G401.6 (cell line): ENCODE measurements around the gene HEPH.
"Not testable (repeated sequence)": the region's sequence is repeated elsewhere in the genome, so short reads cannot be mapped to it uniquely, and the experiment has no call there.

Experiments used
- FAIRE-seq: peaks from 2 replicates; lab custom pipeline; 2012; peaks lifted over from hg19 to GRCh38; lab: Jason Lieb, UNC

Gene HEPH, protein sequence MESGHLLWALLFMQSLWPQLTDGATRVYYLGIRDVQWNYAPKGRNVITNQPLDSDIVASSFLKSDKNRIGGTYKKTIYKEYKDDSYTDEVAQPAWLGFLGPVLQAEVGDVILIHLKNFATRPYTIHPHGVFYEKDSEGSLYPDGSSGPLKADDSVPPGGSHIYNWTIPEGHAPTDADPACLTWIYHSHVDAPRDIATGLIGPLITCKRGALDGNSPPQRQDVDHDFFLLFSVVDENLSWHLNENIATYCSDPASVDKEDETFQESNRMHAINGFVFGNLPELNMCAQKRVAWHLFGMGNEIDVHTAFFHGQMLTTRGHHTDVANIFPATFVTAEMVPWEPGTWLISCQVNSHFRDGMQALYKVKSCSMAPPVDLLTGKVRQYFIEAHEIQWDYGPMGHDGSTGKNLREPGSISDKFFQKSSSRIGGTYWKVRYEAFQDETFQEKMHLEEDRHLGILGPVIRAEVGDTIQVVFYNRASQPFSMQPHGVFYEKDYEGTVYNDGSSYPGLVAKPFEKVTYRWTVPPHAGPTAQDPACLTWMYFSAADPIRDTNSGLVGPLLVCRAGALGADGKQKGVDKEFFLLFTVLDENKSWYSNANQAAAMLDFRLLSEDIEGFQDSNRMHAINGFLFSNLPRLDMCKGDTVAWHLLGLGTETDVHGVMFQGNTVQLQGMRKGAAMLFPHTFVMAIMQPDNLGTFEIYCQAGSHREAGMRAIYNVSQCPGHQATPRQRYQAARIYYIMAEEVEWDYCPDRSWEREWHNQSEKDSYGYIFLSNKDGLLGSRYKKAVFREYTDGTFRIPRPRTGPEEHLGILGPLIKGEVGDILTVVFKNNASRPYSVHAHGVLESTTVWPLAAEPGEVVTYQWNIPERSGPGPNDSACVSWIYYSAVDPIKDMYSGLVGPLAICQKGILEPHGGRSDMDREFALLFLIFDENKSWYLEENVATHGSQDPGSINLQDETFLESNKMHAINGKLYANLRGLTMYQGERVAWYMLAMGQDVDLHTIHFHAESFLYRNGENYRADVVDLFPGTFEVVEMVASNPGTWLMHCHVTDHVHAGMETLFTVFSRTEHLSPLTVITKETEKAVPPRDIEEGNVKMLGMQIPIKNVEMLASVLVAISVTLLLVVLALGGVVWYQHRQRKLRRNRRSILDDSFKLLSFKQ

DNA sequence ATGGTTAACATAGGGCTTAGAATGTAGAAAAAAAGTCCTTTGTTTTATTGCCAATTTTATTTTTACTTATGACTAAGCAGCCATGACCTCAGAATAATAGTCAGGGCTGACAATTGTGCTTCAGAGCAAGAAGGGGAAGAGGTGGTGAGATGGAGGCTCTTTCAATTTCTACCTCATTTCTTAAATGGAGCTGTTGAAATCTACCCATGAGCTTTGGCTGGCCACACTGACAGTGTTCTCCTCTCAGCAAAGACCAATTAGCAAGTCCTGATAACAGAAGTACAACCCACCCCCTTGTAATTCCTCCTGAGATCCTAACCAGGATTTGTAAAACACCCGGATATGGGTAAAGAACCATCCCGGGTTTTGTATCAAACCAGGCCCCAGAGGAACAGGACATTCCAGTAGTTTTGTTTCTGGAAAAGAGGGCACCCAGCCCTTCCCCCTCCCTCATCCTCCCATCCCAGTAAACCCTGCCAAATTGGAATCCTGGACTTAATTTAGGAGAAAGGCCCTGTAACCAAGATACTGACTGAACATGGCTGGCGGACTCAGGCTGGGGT is at the start of gene HEPH:
Gene HEPH (plus strand): TSS at position 399 of the 563 bp plus-strand sequence. CDS start 6,324 bp downstream, outside the sequence.
- no peak for FAIRE-seq

DNA sequence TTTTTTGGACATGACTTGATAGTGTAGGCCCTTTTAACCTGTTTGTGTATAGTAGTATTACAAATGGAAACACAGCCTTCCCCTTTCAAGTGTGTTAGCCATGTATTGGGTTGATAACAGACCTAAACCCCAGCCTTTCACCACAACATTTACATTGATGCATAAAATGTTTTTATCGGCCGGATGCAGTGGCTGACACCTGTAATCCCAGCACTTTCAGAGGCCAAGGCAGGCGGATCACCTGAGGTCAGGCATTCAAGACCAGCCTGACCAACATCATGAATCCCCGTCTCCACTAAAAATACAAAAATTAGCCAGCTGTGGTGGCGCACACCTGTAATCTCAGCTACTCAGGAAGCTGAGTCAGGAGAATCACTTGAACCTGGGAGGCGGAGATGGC is 45.3 kb upstream of the HEPH start:
- not testable (repeated sequence) for FAIRE-seq

DNA sequence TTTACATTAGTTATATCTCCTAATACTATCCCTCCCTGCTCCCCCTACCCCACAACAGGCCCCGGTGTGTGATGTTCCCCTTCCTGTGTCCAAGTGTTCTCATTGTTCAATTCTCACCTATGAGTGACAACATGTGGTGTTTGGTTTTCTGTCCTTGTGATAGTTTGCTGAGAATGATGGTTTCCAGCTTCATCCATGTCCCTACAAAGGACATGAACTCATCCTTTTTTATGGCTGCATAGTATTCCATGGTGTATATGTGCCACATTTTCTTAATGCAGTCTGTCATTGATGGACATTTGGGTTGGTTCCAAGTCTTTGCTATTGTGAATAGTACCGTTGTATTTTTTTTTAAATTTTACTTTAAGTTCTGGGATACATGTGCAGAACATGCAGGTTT is 42.7 kb upstream of the HEPH start:
- FAIRE-seq = not testable (repeated sequence)

DNA sequence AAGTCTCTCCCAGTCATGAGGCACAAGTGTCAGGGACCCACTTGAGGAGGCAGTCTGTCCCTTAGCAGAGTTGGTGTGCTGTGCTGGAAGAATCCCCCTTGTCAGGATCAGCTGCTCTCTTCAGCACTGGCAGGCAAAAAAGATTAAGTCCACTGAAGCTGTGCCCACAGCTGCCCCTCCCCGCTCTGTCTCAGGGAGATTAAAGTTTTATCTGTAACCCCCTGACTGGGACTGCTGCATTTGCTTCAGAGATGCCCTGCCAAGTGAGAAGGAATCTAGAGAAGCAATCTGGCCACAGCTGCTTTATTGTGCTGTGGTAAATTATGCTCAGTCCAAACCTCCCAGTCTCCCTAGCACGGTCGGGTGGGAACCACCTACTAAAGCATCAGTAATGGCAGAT is 37.4 kb upstream of the HEPH start:
- no peak for FAIRE-seq

DNA sequence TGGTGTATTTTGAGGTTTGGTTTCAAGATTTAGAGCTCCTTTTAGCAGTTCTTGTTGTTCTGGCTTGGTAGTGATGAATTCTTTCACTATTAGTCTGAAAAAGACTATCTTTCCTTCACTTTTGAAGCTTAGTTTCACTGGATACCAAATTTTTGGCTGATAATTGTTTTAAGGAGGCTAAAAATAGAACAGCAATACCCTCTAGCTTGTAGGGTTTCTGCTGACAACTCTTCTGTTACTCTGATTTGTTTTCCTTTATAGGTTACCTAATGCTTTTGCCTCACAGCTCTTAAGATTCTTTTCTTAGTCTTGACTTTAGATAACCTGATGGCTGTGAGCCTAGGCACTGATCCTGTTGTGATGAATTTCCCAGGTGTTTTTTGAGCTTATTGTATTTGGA is 33.6 kb upstream of the HEPH start:
- FAIRE-seq = no peak

DNA sequence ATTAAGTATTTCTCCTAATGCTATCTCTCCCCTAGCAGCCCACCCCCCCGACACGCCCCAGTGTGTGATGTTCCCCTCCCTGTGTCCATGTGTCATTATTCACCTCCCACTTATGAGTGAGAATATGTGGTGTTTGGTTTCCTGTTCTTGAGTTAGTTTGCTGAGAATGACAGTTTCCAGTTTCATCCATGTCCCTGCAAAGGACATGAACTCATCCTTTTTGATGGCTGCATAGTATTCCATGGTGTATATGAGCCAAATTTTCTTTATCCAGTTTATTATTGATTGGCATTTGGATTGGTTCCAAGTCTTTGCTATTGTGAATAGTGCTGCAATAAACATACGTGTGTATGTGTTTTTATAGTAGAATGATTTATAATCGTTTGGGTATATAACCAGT is 28.8 kb upstream of the HEPH start:
- FAIRE-seq = not testable (repeated sequence)

DNA sequence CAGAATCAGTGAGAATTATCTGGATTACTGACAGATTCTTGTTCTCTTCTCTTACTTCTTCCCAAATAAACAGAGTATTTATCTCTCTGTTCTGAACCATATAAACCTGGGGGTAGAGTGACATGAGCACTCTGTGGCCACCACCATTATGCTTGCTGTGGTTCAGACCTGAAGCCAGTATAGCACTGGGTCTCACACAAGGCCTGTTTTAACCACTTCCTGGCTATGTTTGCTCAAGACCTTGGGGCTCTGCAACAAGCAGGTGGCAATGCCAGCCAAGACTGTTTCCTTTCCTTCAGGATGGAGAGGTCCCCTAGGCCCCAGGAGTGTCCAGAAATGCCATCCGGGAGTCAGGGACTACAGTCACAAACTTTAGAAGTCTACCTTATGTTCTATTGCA is 21.7 kb upstream of the HEPH start:
- FAIRE-seq = no peak

DNA sequence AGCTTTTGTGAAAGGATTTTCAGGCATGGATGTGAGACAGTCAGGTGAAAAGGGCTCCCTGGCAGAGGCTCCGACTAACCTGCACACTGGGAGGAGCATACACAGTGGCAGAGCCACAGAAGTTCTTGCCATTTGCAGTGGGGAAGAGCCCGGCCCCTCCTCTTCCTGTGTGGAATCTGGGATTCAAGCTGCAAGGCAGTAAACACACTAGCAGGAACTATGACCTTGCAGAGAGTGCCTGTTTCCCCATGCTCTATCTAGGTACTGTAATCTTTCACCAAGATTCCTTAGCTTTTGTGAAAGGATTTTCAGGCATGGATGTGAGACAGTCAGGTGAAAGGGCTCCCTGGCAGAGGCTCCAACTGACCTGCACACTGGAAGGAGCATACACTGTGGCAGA is 19.8 kb upstream of the HEPH start:
- FAIRE-seq = no peak

DNA sequence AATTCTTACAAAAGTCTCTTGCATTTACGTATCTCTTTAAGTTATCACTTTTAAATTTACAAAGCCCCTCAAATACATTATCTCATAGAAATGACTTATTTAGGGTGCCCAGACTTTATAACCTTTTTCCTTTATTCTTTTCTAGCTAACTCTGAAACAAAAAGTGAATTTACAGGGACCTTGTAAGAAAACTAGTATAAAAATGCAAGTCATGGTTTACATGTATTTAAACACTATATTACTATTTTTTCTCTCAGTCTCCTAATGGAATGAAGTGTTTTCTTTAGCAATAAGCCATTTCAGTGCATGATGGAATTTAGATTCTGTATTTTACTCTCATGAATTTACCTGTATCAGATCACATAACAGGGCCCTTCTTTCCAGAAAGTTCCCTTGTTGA is 14.5 kb upstream of the HEPH start:
- no peak for FAIRE-seq

DNA sequence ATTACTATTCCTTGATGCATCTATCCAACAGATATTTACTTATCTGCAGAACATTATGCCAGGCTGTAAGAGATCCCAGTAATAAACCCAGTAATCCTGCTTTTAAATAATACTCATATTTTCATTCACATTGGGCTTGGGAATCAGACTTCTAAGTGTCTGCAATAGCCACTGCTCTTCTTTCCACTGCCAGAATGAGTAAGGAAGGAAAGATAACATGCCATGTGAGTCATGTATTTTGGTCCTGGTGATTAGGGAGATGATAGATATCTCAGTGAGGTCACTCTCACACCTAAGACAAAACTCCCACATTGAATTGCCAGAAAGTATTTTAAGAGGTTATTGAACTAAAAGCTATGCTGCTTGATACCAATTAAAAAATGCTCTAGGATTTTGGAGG is 13.9 kb upstream of the HEPH start:
- FAIRE-seq = no peak

DNA sequence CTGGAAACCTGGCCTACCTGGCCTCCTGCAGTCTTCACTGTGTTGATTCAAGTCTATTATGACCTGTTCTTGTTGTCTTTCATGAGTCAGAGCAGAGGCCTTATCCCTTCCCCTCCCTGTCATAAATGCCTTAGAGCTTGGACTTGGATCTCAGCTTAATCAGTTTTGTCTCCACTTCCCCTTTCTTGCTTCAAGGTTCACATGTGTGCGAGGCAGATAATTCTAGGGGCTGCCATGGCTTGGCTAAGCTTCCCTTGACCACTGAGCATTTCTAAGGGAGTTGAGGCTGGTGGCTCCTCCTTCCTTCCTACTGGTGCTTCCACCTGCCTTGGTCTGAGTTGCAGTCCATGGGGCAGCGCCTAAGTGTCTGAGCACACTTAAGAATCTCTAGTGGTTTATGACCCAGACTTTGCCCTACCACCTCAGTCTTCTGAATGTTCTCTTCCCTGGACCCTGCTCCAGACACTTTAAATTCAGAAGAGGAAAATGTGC is 1.7 kb upstream of the HEPH start:
- FAIRE-seq = no peak

DNA sequence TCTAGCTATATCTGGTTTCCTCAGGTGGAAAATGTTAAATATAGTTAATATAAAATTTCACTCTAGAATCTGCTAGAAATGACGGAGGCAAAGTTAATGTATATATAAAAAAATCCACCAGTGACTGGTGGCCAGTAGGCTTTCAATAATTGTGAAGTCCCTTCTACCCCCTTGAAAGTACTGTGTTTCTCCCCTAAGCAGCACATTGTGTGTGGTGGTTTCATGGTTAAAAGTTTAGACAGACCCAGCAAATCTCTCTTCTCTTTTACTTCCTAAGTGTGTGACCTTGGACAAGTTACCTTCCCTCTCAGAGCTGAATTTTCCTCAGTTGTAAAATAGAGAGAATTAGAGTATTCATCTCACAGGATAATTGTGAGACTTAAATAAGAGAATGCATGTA is 600 bp upstream of the HEPH start:
- no peak for FAIRE-seq

DNA sequence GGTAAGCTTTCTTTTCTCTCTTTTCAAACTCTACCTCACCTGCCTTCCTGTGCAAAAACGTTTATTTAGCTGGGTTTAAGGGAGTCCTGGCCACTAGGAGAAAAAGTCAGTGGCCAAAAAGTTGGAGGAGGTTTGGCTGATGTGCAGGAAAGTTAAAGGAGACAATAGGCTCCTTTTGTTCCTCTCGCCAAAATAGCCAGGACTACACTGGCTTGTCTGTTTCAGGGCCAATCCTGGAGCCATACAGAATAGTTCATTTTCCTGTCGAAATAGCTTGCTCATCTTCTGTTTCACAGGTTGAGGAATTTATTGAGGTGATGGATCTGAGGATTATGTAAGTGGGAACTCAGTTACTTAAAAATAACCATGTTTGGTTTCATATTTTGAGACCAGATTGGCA is 423 bp downstream of the HEPH start:
- no peak for FAIRE-seq

DNA sequence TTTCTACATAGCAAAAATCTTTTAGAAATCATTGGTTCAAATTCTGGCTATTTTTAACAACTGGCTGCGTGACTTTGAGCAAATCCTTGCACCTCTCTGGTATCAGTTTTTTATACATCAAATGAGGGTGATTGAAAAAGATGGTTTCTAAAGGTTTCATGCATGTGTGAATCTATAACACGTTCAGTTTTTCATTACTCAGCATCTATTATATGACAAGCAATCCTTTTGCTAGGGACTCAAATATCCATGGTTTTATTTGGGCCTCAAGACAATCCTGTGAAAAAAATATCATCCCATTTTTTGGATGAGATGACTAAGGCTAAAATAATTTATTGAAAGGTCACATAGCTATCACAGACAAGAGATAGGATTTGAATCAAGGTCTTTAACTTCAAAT is 884 bp downstream of the HEPH start:
- no peak for FAIRE-seq

DNA sequence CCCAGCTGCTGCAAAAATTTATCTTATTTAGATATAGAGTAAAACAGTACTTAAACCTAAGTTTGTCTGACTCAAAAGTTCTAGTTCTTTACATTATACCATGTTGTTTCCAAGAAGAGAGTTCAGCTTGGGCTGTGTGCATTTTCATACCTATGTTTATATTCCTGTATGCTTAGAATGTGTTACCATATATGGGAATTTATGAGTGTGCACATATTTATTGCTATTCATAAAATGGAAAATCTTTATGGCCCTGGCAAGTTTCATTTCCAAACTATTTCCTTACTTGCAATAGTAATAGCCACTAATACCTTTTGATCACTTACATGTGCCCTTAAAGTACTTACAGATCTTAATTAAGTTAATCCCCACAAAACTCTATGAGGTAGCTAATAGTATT is 2.6 kb downstream of the HEPH start:
- FAIRE-seq = no peak

DNA sequence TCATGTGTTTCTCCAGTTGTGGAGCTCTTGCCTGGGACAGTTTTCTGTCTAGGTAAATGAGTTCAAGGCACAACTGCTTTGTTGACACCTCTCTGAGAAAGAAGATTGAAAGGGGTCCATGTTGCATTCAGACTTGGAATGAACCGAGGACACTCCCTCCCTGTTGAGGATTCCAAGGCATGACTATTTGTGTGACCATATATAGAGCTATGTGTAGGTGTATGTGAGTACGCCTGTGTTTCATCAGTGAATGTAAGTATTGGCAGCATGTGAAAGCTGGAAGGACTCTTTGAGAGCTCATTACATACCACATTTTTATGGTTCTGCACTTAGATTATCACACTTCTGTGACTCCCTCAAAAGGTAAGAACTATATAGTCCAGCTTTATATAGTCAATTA is 3.4 kb downstream of the HEPH start:
- no peak for FAIRE-seq

DNA sequence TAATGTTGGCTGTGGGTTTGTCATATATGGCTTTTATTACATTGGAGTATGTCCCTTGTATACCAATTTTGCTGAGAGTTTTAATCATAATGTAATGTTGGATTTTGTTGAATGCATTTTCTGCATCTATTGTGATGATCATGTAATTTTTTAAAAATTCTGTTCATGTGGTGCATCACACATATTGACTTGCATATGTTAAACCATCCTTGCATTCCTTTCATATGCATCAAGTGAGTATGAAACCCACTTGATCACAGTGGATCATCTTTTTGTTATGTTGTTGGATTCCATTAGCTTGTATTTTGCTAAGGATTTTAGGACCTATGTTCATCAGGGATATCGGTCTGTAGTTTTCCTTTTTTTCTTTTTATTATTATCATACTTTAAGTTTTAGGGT is 12.1 kb downstream of the HEPH start:
- FAIRE-seq = no peak

DNA sequence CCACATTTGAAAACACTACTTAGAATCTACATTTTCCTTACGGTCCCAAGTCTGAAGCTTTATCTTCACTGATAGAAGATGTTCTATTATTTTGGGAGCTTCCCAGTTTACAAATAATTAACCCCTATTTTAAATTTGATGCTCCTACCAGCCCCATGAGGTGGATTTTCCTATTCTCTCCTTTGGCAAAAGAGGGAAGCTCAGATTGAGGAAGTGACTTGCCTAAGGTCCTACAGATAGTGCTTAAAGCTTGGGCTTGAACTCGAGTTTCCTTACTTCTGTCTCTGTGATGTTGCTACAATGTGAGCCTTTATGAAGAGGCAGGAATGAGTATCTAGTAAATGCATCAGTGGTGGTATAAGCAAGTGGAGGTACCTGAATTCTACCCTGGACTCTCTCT is 27.5 kb downstream of the HEPH start:
- no peak for FAIRE-seq

DNA sequence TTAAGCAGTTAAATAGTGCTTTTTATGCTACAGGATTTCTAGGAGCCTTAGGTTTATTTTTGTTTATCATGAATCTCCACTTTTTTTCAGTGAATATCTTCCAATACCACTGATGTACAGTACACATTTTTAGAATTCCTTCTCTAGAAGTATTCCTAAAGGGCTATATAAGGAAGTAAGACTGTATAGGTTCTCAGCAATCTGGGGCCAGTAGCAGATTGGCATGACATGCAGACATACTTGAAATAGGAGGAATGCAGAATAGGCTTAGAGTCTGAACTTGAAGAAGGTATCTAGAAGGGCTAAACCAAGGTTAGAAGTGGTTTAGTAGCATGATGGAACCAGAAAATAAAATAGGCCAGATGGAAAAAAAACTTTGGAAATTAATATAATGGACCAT is 29.8 kb downstream of the HEPH start:
- FAIRE-seq = no peak

DNA sequence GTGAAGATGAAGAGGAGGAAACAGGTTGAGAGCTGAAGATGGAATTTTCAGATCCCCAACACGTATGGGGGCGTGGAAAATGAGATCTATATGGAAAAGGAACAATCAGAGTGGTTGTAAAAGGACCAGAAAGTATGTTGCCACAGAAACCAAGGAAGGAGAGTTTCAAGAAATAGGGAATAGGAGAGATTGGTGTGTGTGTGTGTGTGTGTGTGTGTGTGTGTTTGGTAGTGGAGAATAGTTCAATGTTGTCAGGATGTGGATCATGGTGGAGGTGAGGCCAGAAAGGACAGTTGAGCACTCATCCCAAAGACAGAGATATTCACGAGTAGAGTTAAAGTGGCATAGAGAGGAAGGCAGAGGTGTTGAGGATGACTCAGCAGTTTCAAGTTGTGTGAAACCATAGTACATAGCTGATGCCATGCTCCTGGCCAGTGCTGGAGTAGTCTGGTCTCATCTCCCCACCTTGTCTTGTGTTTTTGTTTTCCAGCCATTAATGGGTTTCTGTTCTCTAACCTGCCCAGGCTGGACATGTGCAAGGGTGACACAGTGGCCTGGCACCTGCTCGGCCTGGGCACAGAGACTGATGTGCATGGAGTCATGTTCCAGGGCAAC is 36.1 kb downstream of the HEPH start:
- no peak for FAIRE-seq

DNA sequence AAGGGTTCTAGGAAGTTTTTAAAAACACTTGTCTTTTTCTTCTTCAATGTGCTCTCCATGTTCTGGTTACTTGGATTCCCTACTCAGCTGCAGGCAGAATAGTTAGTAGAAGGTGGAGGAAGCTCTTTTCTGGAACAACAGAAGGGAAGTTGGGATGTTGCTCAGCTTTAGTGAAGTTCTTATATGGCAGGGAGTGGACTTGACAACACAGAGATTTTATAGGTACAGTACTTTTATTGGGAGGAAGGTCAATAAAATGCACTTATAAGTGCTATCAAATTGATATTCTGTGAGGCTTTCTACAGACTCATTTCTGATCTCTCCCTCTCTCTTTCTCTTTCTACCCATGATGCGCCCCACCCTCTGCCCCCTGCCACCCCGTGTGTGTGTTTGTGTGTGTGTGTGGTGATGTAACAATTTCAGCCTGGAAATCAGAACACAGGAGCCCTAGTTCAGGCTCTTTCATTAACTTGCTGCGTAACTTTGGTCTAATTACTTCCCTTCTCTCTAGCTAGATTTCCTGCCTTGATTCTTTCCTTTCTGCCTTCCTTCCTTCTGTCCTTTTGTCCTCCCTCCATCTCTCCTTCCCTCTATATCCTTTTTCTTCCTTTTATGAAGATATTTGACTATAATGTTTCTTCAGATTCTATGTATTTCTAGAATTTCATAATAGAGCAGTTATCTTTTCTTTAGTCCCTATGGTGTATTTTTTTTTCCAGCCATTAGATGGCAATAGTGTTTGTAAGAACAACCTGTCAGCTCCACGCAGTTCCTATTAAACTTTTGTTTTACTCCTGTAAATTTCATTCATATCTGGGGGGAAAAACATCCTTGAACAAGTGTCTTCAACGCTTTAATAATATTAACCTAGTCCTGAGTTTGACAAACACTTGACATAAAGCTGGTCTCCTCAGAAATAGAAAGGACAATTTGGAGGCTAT is 37.1 kb downstream of the HEPH start:
- FAIRE-seq = no peak
